SK-N-MC (cell line): ENCODE results near the gene LPAR1.

ENCODE experiments used
- EZH2 ChIP-seq: fragments of 200-600 bp; sonication (generic); IDR thresholded peaks from one replicate; pipeline ENCODE4 v1.6.1; 2017; ENCODE audit warnings: antibody characterized with exemption
- FOXP2 ChIP-seq: optimal IDR thresholded peaks from 2 replicates; pipeline ENCODE3; 2011; ENCODE audit warnings: mild to moderate bottlenecking, moderate library complexity; ENCODE audit not compliant: insufficient read depth; ENCODE audit errors: extremely low read length, control extremely low read depth
- POLR2AphosphoS5 ChIP-seq: IDR thresholded peaks from 2 replicates; pipeline ENCODE4 v1.6.1; 2012; ENCODE audit warnings: mild to moderate bottlenecking, low read depth, low read length, borderline replicate concordance

DNA sequence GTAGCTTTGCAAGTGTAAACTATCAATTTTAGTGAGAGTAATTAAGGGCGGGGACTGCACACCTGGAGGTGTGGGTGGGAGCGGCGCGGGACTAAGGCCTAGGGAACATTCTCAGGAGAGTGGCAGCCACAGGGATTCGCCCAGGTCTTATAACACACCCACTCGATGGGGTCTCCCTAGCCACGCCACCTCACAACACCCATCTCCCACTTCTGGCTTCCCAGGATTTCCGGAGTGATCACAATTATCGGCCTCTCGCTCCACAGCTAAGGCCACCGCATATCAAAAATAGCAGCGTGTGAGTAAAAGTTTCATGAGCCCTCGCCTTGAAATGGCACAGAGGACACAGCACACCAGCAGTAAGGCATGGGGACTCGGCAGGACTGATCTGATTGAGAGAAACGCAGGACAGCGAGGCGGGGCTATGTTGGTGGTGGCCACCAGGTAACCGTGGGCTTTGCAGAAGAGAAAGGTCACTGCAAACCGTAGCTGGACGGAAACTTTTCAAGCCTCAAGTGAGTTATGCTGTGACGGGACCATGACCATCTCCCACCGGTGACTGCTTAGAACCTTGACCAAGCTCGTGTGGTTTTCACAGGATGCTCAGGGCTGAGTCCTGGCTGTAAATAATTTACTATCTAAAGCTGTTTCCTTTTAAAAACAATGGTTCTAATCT is 1.1 kb upstream of the LPAR1 start:
- no peak for TF ChIP-seq POLR2AphosphoS5
- no peak for TF ChIP-seq EZH2
- TF ChIP-seq FOXP2, result no peak
